ENCODE data around the gene BCAS1.

GRCh38 chr20:54043076-54043967 lies 27.1 kb downstream of the BCAS1 start:
- no peak for TF ChIP-seq CTCF (conservative IDR thresholded peaks at IDR 0.05)
- TF ChIP-seq EZH2 (IDR thresholded peaks at IDR 0.05; ENCODE audit: low read depth) = no peak
